GM19324 (cell line): ENCODE data around the gene JOSD1.
A peak's percentile ranks its signal among the peaks of the same experiment; 100 is the strongest.
"Not testable (repeated sequence)": the region's sequence is repeated elsewhere in the genome, so short reads cannot be mapped to it uniquely, and the experiment has no call there.

Experiments used
- ATAC-seq: cut with Tn5 transposase; IDR thresholded peaks from one replicate; pipeline ENCODE4 v1.9.1; 2021; ENCODE audit warnings: mild to moderate bottlenecking, moderate library complexity; ENCODE audit not compliant: unreplicated experiment, low FRiP score

The JOSD1 gene

DNA sequence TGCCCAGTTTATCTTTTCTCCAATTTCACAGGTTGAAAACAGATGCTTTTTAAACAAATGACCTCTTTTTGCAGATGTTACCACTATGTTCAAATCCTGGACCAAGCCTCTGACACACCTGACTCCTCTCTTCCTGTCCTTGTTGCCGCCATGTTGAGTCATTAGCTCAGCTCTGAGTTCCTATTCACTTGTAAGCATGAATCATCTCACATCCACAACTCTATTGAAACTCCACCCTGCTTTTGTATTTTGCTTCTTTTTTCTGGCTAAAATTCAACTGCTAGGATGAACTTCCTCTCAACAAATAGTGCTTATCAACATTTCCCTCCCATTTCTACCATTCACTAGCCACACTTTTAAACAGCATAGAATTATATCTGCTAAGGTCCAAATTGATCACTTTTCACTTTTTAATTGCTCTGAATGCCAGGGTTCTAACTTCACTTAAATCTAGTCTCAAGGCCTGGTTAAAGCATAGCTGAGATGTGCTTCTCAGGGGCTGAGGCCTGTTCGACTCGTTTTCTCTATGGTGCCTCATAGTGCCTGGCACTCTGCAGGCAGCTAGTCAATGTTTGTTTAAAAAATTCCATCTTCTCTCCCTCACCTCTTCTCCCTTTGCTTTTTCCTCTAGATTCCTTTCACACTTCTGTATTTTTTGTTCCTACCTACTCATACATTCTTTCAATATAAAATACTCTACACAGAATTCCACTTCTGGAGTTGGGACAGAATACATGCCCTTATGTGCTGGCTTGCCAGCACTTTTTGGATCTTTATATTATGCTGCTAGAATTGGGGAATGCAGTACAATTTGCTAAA is 3.9 kb downstream of the JOSD1 start:
- no peak for ATAC-seq

- ATAC-seq = no peak
Observed at GRCh38 chr22:38694940-38695339, 5.8 kb downstream of the JOSD1 start.

DNA sequence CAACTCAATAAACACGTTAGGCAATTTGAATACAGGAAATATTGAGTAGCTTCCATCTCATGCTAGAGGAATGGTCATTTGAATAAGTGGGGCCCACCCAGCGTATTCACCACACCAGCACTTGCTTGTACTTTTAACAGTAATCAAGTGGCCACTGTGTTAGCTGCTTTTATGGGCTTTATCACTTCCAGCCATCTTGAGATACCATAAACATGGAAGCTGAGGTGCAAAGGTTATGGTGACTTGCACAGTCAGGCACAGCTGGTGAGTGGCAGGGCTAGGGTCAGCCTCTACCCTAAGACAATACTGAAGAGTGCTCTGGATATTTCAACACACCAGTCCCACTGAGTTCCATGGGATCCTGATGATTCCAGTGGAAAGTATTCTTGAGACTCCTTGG is 6.7 kb downstream of the JOSD1 start:
- ATAC-seq = no peak

DNA sequence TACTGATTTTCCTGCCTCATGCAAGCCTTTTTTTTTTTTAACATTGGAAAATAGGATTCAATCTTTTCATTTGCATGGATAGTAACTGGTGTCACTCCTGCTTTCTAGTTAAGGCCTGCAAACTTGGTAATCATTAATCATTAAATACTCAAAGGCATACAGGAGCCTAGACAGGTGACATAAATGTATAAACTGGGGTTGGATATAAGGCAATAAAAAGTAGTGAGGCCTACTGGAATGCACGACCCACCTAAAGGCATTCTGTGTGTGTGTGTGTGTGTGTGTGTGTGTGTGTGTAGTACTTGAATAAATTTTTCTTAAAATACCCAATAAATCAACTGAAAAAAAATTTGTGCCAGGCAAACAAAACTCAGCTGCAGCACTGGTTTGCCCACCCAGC is 11.1 kb downstream of the JOSD1 start:
- no peak for ATAC-seq

DNA sequence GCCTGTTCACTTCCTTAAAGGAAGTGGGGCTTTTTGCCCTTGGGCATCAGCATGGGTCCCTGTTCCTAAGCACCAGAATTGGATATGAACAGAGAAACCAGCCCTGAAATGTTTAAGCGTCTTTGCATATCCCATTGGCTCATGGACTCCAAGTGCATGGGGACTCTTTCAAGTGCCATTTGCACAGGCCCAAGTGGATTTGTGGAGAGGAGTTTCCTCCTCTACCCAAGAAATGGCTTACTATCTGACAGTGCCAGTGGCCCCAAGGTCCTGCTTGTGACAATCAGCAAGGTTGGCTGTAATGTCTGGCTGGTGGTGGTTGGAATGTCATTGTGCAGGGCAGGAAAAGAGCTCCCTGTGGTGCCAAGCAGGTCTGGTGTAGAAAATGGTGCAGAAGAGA is 15.0 kb downstream of the JOSD1 start:
- ATAC-seq = no peak

DNA sequence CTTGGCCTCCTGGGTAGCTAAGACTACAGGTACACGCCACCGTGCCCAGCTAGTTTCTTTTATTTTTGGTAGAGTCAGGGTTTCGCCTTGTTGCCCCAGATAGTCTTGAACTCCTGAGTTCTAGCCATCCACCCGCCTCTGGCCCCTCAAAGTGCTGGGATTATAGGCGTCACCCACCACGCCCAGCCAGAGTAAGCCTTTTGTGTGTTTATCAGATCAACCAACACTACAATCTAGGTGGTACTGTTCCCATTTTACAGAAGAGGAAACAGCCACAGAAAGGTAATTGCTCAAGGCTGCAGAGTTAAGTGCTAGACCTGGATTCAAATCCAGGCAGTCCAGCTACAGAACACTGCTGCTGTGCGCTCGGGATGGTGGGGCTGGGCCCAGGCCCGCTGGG is 15.8 kb downstream of the JOSD1 start:
- ATAC-seq = no peak

- ATAC-seq = peak; percentile 97
Observed at GRCh38 chr22:38681582-38682335, 19.0 kb downstream of the JOSD1 start, which contains the start of gene TOMM22. Gene TOMM22, plus strand, starts transcription at chr22:38681957. Its CDS starts 22 bp downstream, at chr22:38681979.

- ATAC-seq = no peak
Observed at GRCh38 chr22:38675833-38676232, 24.9 kb downstream of the JOSD1 start.

DNA sequence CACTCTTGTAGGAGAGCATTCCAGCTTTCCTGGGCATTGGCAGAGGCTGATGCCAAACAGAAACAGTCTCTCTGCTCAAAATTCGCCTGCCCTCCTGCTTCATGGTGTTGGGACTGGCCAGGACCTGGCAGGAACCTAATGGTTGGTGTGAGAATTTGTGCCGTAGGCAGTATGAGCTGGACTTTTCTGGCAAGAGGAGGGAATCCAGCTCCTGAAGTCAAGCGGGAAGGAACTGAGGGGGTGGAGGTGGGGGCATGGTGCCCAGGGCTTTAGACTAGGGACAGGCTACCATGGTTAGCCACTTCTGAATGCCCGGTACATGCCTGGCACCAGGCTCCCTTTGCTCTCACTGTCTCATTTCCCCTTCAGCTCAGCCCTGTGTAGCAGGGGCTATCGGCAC is 25.9 kb downstream of the JOSD1 start:
- no peak for ATAC-seq

- no peak for ATAC-seq
Observed at GRCh38 chr22:38657045-38657909, 43.5 kb downstream of the JOSD1 start.

GRCh38 chr22:38656256-38657044 is 44.3 kb downstream of the JOSD1 start, which contains the start of the genes CBY1 and FAM227A:
Gene CBY1, plus strand, starts transcription at chr22:38656638. Its CDS starts 11,417 bp downstream, at chr22:38668055.
Gene FAM227A, minus strand, starts transcription at chr22:38656392. Its CDS starts 6,224 bp downstream, at chr22:38650168.
- peak; percentile 88 for ATAC-seq

DNA sequence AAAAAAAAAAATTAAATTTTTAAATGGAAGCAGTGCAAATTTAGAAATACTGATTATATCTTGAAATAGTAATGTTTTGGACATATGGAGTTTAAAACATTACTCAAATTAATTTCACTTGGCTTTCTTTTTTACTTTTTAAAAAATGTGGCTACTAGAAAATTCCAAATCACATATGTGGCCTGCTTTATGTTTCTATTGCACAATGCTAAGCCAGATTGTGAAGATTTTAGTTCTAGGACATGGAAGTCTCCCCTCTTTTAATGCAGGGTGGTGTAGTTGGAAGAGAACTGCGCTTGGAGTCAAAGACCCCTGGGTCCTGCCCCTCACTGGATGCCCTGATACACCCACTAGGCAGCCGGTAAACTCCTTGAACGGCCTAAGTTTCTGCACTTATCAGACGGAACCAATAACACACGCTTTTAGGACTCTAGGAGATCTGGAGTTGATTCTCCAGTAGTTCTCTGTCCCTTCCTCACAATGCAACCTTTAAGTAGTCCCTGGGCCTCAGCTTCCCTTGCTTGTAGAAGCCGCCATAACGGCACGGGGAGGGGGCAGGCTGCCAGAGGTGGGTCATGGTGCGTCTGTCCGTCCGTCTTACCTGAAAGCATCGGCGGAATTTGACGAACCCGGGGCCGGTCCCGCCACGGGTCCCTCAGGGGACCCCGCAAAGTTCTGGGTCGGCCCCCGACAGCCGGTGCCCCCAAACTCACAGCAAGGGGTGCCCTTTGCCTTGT is 45.1 kb downstream of the JOSD1 start:
- ATAC-seq = no peak

GRCh38 chr22:38653741-38654140 is 47.0 kb downstream of the JOSD1 start:
- no peak for ATAC-seq

- no peak for ATAC-seq
Observed at GRCh38 chr22:38652859-38653258, 47.9 kb downstream of the JOSD1 start.

GRCh38 chr22:38649841-38650522 is 50.8 kb downstream of the JOSD1 start:
- ATAC-seq = no peak

DNA sequence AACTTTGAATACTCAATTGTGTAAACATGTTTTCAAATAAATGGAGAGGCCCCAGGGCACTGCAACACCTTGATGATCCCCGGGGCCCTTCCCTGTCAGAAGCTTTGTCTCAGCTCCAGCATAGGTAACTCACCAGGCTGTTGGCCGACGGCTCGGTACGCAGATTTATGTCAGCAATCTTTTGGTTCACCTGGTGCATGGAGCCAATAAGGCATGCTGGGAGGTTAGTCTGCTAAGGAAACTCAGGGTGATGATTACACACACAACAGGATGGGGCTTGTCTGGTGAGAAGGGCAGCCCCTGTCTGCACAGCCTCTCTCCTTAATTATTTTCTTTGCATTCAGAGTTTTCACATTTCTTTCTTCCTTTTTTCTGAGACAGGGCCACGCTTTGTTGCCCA is 55.3 kb downstream of the JOSD1 start:
- no peak for ATAC-seq

- ATAC-seq = not testable (repeated sequence)
Observed at GRCh38 chr22:38644245-38644644, 56.5 kb downstream of the JOSD1 start.

- no peak for ATAC-seq
Observed at GRCh38 chr22:38641476-38642040, 59.2 kb downstream of the JOSD1 start.
